ENCODE measurements around the gene ACER1.

- TF ChIP-seq POLR2A (IDR thresholded peaks at IDR 0.05) = no peak
- TF ChIP-seq CTCF (IDR thresholded peaks at IDR 0.05) = no peak
Measured at GRCh38 chr19:6318772-6319171, 14.6 kb downstream of the ACER1 start.

Measured in prostate gland (tissue), 2 donors.